GM18861 (cell line): ENCODE results near the gene DEPP1.
A peak's percentile ranks its signal among the peaks of the same experiment; 100 is the strongest.

Experiments
- ATAC-seq: cut with Tn5 transposase; IDR thresholded peaks from one replicate; pipeline ENCODE4 v1.9.1; 2021; ENCODE audit not compliant: unreplicated experiment

DEPP1 gene

GRCh38 chr10:44993922-44994751, 15.5 kb upstream of the DEPP1 start:
- ATAC-seq = no peak

- ATAC-seq = no peak
These were observed 14.8 kb upstream of the DEPP1 start for GRCh38 chr10:44993226-44993921.

DNA sequence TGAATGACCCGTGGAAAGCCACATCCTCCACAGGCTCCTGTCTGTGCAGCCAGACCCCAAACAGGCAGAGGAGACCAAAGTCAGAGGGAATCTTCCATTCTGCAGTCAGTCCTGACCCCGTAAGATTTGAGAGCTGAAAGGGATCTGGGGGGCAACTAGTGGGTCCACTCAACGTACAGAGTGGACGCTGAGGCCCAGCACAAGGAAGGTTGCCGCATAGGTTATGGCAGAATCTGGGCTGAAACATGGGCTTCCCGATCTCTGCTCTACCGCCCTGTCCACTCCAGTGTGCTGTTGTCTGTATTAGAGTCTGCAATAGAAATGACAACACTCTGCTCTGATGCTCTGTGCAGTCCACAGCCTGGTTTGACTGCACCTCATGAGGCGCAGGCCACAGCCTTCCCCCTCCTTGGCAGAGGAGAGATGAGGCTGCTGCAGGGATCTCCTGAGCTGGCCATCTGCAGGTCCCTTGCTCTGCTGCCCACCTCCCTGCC, 14.2 kb upstream of the DEPP1 start:
- ATAC-seq = no peak

- ATAC-seq = no peak
These were observed 13.6 kb upstream of the DEPP1 start for GRCh38 chr10:44992070-44992731.

DNA sequence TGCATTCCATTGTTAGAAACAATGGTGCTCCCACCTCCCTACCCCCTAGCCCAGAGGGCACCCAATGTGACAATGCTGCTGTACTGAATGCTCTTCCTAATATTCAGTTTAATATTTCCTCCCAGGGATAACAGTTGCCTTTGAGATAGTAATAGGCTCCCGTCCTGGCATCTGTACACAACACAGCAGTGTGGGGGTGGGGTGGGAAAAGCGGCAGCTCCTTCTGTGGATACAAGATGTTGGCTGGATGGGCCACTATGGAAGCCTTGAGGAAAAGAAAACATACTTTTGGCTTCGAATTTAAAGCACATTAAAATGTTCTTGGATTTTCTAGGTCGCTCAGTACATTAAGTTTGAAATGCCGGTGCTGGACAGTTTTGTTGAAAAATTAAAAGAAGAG, 13.0 kb upstream of the DEPP1 start:
- ATAC-seq = no peak

GRCh38 chr10:44990965-44991364, 12.4 kb upstream of the DEPP1 start:
- no peak for ATAC-seq

DNA sequence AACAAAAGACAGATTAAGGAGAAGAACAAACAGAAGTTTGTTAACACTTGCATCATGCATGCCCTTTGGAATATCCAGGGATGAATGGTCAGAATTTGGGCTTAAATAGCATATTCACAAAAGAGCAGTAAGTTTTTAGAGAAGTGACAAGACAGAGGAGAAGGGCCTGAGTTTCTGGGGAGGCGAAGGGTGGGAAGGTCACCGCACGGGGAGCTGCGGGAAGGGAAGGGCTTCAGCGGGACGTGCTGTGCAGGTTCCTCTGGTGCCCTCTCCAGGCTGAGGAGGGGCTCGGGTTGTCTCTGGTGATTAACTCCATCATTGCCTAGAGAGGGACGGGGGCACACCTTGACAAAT, 11.7 kb upstream of the DEPP1 start:
- no peak for ATAC-seq

DNA sequence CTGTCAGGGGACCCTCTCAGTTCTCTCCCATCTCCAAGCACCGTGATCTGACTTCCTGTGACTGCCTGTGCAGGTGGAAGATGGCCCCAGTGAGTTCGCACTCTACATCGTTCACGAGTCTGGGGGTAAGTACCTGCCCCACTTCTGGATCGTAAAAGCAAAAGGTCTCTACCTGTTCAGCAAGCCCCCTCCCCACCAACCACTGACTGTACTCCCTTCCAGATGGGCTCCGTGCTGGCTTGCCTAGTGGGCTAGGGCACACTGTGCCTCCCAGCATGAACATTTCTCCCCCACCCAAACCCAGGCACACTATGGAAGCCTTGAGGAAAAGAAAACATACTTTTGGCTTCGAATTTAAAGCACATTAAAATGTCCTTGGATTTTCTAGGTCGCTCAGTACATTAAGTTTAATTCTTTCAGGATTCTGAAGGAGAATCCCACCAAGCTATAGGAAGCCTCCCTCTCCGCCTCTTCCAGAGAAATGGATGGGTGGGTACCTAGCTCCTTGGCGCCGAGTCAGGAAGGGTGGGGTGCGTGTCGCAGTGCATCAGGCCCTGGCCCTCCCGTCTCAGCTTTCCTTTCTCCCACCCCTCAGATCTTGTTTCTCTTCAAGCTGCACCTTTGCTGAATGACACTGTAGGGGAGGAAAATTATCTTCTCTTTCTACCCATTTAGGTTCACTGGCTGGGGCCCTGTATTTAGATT, 11.1 kb upstream of the DEPP1 start:
- no peak for ATAC-seq

DNA sequence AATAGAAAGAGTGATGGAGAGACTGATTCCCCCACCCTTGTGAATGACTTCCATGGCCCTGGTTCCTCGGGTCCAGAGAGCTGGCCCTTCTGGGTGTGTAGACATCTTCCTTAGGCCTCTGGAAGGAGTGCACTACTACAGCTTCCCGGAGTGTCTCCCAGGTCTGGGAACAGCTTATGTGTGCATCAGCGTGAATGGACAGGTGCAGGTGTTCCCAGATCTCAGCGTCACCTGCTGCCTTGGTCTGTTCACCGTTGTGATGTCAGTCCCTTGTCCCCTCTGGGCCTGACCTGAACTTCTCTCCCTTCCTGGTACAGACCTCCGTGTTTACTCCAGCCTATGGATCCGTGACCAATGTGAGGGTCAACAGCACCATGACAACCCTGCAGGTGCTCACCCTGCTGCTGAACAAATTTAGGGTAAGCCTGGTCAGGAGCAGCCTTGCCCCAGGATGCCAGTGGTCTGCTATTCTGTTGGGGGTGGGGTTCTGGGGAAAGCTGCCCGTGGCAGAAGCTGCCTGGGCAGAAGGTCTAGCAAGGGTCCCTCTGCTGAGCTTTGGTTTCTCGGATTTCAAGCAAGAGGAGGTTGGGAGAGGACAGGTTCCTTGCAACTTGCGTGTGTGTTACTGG, 10.5 kb upstream of the DEPP1 start:
- no peak for ATAC-seq

DNA sequence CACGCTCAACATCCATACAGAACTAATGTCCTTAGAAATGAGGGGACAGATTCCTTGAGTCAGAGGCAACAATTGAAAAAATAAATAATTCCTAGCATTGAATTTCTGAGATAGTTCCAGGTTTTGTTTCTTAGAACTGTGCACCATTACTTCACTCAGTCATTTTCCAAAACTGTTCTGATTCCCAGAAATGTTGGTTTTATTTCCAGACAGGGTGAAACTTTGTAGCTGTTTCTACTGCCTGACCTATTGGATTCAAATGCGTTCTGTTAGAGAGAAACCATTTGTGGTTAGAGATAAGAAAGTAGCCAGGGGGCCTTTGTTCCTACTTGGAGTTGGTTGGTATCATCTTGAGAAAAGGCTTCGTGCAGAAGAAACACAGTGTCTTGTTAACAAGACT, 8.1 kb upstream of the DEPP1 start:
- ATAC-seq = no peak

DNA sequence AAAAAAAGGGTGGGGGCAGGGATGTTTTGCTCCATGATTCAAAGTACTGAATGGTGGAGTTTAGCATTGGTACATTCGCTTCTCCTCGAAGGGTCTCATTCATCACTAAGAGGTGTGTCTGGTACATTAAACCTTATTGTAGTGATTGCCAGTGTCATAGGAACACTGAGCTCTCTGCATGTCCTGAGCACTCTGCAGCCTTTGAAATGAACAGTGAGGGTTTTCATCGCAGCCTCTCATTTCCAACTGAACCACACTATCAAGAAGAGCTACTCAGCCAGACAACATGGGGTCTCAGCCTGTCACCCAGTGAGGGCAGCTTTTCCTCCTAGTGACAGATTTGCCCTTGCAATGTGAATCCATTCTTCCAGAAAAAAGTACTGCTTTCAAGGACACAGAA, 7.6 kb upstream of the DEPP1 start:
- ATAC-seq = no peak

- ATAC-seq = no peak
These were observed 6.6 kb upstream of the DEPP1 start for GRCh38 chr10:44985175-44985681.

DNA sequence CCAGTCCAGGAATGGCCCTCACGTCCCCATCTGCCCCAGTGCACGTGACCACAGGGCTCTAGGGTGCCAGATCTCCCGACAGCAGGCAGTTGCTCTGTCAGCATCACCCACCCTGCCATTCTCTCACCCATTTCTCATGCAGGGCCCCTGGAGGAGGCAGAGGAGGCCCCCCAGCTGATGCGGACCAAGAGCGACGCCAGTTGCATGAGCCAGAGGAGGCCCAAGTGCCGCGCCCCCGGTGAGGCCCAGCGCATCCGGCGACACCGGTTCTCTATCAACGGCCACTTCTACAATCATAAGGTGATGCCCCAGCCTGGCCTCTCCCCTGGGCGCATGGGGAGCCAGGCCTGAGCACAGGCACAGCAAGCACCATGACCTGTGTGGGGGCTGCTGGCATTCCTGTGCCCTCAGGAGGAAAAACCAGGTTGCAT, 6.1 kb upstream of the DEPP1 start:
- ATAC-seq = no peak

GRCh38 chr10:44983895-44984278, 5.3 kb upstream of the DEPP1 start:
- ATAC-seq = no peak

GRCh38 chr10:44983066-44983894, 4.7 kb upstream of the DEPP1 start:
- ATAC-seq = no peak

GRCh38 chr10:44982496-44982895, 3.9 kb upstream of the DEPP1 start:
- no peak for ATAC-seq

DNA sequence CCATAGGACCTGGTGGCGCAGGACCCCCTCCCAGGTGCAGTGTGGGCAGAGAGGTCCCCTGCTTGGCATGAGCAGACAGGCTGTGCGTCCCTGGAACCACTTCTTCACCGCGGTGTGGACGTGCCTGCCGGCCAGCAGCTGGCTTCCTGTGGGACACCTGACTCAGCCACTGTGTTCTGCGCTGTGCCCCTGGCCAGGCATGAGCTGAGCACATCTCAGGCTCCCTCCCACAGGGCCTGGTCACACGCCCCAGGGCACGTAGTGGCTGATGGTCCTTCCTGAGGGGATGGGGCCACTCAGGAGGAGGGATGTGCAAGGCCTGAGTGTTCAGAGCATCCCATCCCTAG, 3.5 kb upstream of the DEPP1 start:
- no peak for ATAC-seq

DNA sequence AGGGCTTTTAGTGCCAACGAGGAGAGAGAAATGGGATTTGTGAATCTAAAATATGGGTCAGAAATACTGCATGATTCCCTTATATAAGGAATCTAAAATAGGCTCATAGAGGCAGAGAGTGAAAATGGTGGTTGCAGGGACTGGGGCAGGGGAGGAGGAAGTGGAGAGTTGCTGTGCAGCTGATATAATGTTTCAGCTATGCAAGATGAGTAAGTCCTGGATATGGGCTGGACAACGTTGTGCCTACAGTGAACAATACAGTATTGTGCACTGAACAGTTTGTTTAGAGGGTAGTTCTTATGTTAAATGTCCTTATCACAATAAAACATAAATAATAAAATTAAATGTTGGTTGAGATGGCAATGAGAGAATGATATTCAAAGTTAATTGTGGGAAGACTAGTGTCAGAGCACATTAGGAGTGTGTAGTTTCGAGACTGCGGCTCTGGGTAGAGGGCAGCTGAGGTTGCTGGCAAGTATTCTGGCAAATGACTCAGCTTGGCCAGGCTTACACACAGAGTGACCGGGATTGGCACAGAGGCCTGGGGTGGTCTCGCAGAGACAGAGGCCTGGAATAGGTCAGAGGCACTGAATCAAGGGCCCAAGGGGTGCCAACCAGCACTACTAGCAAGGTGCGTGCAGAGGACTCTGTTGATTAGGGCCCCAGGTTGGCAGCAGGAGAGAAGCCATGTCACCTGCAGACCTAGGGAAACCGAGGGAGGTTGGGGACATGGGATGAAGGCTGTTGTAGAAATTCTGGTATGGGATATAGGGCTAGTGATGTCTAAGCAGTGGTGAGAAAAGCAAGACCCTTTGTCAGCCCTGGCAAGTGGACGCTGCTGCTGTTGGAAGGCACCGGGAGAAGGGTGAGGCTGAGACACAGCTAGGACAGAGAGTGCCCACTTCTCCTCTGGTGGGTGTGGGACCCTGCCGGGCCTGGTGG, 2.8 kb upstream of the DEPP1 start:
- peak; percentile 59 for ATAC-seq
